Smooth muscle cell (in vitro differentiated cells): ENCODE measurements around the gene DHTKD1. TPM values are rescaled to one million over a fixed set of nuclear protein-coding genes. Genes with fewer than 3 reads are reported as not detected.

Source experiments
- DNase-seq: peaks from one replicate; lab custom pipeline; 2025; ENCODE audit not compliant: unreplicated experiment; lab: John Stamatoyannopoulos, UW
- H2AFZ ChIP-seq: fragments of 200-600 bp; sonication (generic); 2 replicates; pipeline ENCODE4 v1.6.0; 2016; ENCODE audit warnings: antibody characterized with exemption, low read depth, mild to moderate bottlenecking
- H3F3A ChIP-seq: fragments of 200-600 bp; sonication (generic); 2 replicates; pipeline ENCODE4 v1.6.0; 2017; ENCODE audit warnings: antibody characterized with exemption, low read depth
- H3K27ac ChIP-seq: fragments of 200-600 bp; sonication (generic); 2 replicates; pipeline ENCODE4 v1.5.1; 2016; ENCODE audit warnings: low read depth, mild to moderate bottlenecking
- H3K27me3 ChIP-seq: fragments of 200-600 bp; sonication (generic); 2 replicates; pipeline ENCODE4 v1.6.1; 2016; ENCODE audit warnings: low read depth, mild to moderate bottlenecking
- H3K36me3 ChIP-seq: fragments of 200-600 bp; sonication (generic); 2 replicates; pipeline ENCODE4 v1.5.1; 2016; ENCODE audit warnings: low read depth
- H3K4me1 ChIP-seq: fragments of 200-600 bp; sonication (generic); 2 replicates; pipeline ENCODE4 v1.5.1; 2016; ENCODE audit warnings: low read depth
- H3K4me2 ChIP-seq: fragments of 200-600 bp; sonication (generic); 2 replicates; pipeline ENCODE4 v1.6.0; 2016; ENCODE audit warnings: mild to moderate bottlenecking
- H3K4me3 ChIP-seq: fragments of 200-600 bp; sonication (generic); 2 replicates; pipeline ENCODE4 v1.5.1; 2016; ENCODE audit warnings: mild to moderate bottlenecking
- H3K79me2 ChIP-seq: fragments of 200-600 bp; sonication (generic); 2 replicates; pipeline ENCODE4 v1.6.0; 2016; ENCODE audit warnings: low read depth, mild to moderate bottlenecking
- H3K9ac ChIP-seq: fragments of 200-600 bp; sonication (generic); 2 replicates; pipeline ENCODE4 v1.6.0; 2016; ENCODE audit warnings: low read depth
- H3K9me3 ChIP-seq: fragments of 200-600 bp; sonication (generic); replicated peaks from 2 replicates; pipeline ENCODE4 v1.5.1; 2016; ENCODE audit warnings: low read depth
- H4K20me1 ChIP-seq: fragments of 200-600 bp; sonication (generic); 2 replicates; pipeline ENCODE4 v1.6.0; 2016; ENCODE audit warnings: low read depth
- WGBS: methylation state at CpG from one replicate; pipeline ENCODE4 v1.1.7; 2016; ENCODE audit warnings: low lambda C conversion rate; 5-methylcytosine and 5-hydroxymethylcytosine counted together
- polyA plus RNA-seq: library from polyadenylated mRNA; unstranded; fragments of >200 nt; fragmentation: Nextera tagmentation; extraction: Ambion mirVana; gene quantifications from 2 replicates; pipeline ENCODE4 v1.2.1, GENCODE V29; 2016
- total RNA-seq: library from RNA; depleted of rRNA; stranded (reverse); fragments of >200 nt; gene quantifications from 2 replicates; pipeline ENCODE4 v1.2.3, GENCODE V29; 2014
- TF ChIP-seq, protein P1 (sequence below): fragments of 200-600 bp; sonication (generic); IDR thresholded peaks from 2 replicates; pipeline ENCODE4 v1.5.1; 2017; ENCODE audit warnings: borderline replicate concordance, mild to moderate bottlenecking, antibody characterized with exemption; ENCODE audit not compliant: insufficient read depth, poor library complexity, severe bottlenecking

DHTKD1 gene
- total and polyA plus RNA-seq, 2 experiments from 2014 or later: 9.4 to 16.9 TPM

DNA sequence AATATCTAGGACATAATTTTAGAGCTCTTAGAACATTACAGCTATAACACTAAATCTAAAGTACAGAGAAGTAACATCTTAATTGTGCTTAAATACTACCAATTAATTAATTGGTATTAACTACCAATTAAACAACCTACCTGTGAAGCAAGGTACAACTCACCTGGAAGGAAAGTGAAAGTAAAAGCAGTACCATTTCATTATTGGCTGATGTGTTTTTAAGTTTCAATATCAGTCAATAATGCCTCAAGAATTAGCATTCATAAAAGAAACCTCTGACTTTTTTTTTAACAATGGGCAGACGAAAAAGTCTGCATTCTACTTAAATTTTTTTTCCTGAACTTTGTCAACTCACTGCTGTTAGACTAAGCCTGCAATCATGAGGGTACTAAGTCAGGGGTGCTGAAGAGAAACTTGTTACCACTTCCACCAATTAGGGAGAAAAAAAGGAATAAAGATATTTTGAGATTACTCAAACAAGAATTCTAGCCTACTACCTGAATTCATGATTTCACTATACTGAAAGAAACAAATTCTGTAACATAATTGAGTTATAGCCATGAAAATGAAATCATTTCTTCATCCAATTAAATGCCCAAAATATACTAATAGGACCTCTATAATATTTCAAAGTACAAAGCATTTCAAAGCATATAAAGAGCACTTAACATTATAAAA, 46.0 kb upstream of the DHTKD1 start:
- no peak for DNase-seq
- Histone ChIP-seq H3K27ac (no peak overlapping the region), H3F3A (no peaks in the 10 kb centered on the region), H2AFZ (no peak overlapping the region), H4K20me1 (peaks cover 79% of the 10 kb centered on the region), H3K36me3 (no peaks in the 10 kb centered on the region), H3K4me3 (no peak overlapping the region), H3K27me3 (no peaks in the 10 kb centered on the region), H3K9ac (no peak overlapping the region), H3K79me2 (peaks cover 69% of the 10 kb centered on the region), H3K9me3 (no peaks in the 10 kb centered on the region), H3K4me1 (no peaks in the 10 kb centered on the region), H3K4me2 (no peak overlapping the region)
- 92% methylated on average over 1 of the region's 1 CpG for WGBS
- TF ChIP-seq, protein P1, sequence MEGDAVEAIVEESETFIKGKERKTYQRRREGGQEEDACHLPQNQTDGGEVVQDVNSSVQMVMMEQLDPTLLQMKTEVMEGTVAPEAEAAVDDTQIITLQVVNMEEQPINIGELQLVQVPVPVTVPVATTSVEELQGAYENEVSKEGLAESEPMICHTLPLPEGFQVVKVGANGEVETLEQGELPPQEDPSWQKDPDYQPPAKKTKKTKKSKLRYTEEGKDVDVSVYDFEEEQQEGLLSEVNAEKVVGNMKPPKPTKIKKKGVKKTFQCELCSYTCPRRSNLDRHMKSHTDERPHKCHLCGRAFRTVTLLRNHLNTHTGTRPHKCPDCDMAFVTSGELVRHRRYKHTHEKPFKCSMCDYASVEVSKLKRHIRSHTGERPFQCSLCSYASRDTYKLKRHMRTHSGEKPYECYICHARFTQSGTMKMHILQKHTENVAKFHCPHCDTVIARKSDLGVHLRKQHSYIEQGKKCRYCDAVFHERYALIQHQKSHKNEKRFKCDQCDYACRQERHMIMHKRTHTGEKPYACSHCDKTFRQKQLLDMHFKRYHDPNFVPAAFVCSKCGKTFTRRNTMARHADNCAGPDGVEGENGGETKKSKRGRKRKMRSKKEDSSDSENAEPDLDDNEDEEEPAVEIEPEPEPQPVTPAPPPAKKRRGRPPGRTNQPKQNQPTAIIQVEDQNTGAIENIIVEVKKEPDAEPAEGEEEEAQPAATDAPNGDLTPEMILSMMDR: no peak

GRCh38 chr10:12025591-12025990, 43.2 kb upstream of the DHTKD1 start:
- DNase-seq: no peak
- no peaks in the 10 kb centered on the region for H3F3A ChIP-seq
- peaks cover 78% of the 10 kb centered on the region for H4K20me1 ChIP-seq
- H3K27ac ChIP-seq: no peak overlapping the region
- H3K9me3 ChIP-seq: no peaks in the 10 kb centered on the region
- no peak overlapping the region for H3K4me3 ChIP-seq
- H3K4me1 ChIP-seq: no peaks in the 10 kb centered on the region
- no peak overlapping the region for H3K4me2 ChIP-seq
- 95% methylated on average over 5 of the region's 5 CpGs for WGBS
- H3K36me3 ChIP-seq: no peaks in the 10 kb centered on the region
- no peak overlapping the region for H3K9ac ChIP-seq
- no peaks in the 10 kb centered on the region for H3K27me3 ChIP-seq
- no peak overlapping the region for H2AFZ ChIP-seq
- TF ChIP-seq, protein P1: no peak
- peaks cover 65% of the 10 kb centered on the region for H3K79me2 ChIP-seq

DNA sequence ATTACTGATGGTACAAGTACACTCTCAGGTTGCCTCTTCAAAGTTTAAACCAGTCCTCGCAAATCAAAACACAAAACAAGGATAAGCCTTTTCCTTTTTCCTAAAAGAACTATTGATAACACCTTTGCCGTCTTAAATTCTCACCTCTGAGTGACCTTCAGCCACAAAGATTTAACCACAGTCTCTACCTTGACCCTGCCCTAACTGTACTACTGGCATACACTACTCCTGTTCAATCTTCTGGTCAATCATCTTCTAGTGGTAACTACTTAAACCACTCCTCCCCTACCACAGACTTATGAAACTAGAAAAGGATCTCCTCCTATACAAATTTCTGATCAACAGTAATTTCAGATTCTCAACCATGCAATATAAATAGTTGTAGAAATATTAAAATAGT, 41.2 kb upstream of the DHTKD1 start:
- H3K79me2 ChIP-seq: peaks cover 59% of the 10 kb centered on the region
- TF ChIP-seq, protein P1: no peak
- no peak for DNase-seq

DNA sequence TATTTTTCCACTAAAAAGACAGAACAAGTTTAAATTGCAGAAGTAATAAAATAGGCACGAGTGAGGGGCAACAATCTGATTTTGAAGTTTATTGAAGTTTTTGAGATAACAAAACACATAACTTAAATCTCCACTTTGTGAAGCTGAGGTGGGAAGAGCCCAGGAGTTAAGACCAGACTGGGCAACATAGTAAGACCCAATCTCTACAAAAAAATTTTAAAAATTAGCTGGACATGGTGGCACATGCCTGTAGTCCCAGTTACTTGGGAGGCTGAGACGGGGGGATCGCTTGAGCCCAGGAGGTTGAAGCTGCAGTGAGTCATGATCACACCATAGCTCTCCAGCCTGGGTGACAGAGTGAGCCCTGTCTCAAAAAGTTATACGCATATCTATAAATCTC, 37.4 kb upstream of the DHTKD1 start:
- DNase-seq: no peak
- Histone ChIP-seq H3K27me3 (no peaks in the 10 kb centered on the region), H4K20me1 (peaks cover 56% of the 10 kb centered on the region), H3K9ac (no peak overlapping the region), H3K9me3 (no peaks in the 10 kb centered on the region), H3K79me2 (peaks cover 61% of the 10 kb centered on the region), H3K4me2 (no peak overlapping the region), H3F3A (no peaks in the 10 kb centered on the region), H3K4me3 (no peak overlapping the region), H3K4me1 (no peaks in the 10 kb centered on the region), H3K27ac (no peak overlapping the region), H3K36me3 (peaks cover 13% of the 10 kb centered on the region), H2AFZ (no peak overlapping the region)
- TF ChIP-seq, protein P1: no peak
- 97% methylated on average over 4 of the region's 4 CpGs for WGBS

More for the DNA sequence above, 41.2 kb upstream of the DHTKD1 start:
- H4K20me1 ChIP-seq: peaks cover 73% of the 10 kb centered on the region
- WGBS: 94% methylated on average over 2 of the region's 2 CpGs
- no peaks in the 10 kb centered on the region for H3K36me3 ChIP-seq
- H3K4me1 ChIP-seq: no peaks in the 10 kb centered on the region
- H3F3A ChIP-seq: no peaks in the 10 kb centered on the region
- no peak overlapping the region for H3K27ac ChIP-seq
- H3K4me2 ChIP-seq: no peak overlapping the region
- no peaks in the 10 kb centered on the region for H3K9me3 ChIP-seq
- H3K27me3 ChIP-seq: no peaks in the 10 kb centered on the region
- no peak overlapping the region for H3K4me3 ChIP-seq
- no peak overlapping the region for H3K9ac ChIP-seq
- H2AFZ ChIP-seq: no peak overlapping the region
